H9 (cell line): Measurements from ENCODE around the gene TSPOAP1. TPM values are rescaled to one million over a fixed set of nuclear protein-coding genes. Genes with fewer than 3 reads are reported as not detected.

Experiments
- DNase-seq: peaks from one replicate; pipeline ENCODE4 v3.0.0-alpha.2; 2017
- H2AFZ ChIP-seq: one replicate; pipeline ENCODE4 v1.6.1; 2013; ENCODE audit warnings: mild to moderate bottlenecking, low read length, control low read depth, moderate library complexity
- H2AK5ac ChIP-seq: 2 replicates; pipeline ENCODE4 v1.6.1; 2013; ENCODE audit warnings: low read length, control low read depth, mixed read lengths; ENCODE audit not compliant: insufficient read length
- H2BK120ac ChIP-seq: one replicate; pipeline ENCODE4 v1.6.1; 2013; ENCODE audit warnings: low read depth, mild to moderate bottlenecking, low read length, control low read depth, inconsistent platforms; ENCODE audit not compliant: poor library complexity, severe bottlenecking
- H2BK12ac ChIP-seq: 2 replicates; pipeline ENCODE4 v1.6.1; 2013; ENCODE audit warnings: low read length, control low read depth, mixed read lengths, low read depth; ENCODE audit not compliant: insufficient read length
- H2BK15ac ChIP-seq: 2 replicates; pipeline ENCODE4 v1.6.1; 2013; ENCODE audit warnings: low read depth, low read length, control low read depth
- H2BK20ac ChIP-seq: one replicate; pipeline ENCODE4 v1.6.1; 2013; ENCODE audit warnings: low read depth, mild to moderate bottlenecking, low read length, control low read depth, inconsistent platforms; ENCODE audit not compliant: poor library complexity, severe bottlenecking
- H2BK5ac ChIP-seq: 2 replicates; pipeline ENCODE4 v1.6.1; 2013; ENCODE audit warnings: low read length, control low read depth, mixed read lengths; ENCODE audit not compliant: insufficient read length
- H3K14ac ChIP-seq: 2 replicates; pipeline ENCODE4 v1.6.1; 2013; ENCODE audit warnings: low read length, control low read depth; ENCODE audit not compliant: insufficient read depth
- H3K18ac ChIP-seq: 2 replicates; pipeline ENCODE4 v1.6.1; 2013; ENCODE audit warnings: low read depth, mild to moderate bottlenecking, mixed read lengths, low read length, control low read depth; ENCODE audit not compliant: insufficient read length
- H3K23ac ChIP-seq: 2 replicates; pipeline ENCODE4 v1.6.1; 2013; ENCODE audit warnings: low read length, control low read depth, mixed read lengths, low read depth; ENCODE audit not compliant: insufficient read length
- H3K23me2 ChIP-seq: 2 replicates; pipeline ENCODE4 v1.6.1; 2013; ENCODE audit warnings: low read depth, mild to moderate bottlenecking, mixed read lengths, low read length, control low read depth; ENCODE audit not compliant: insufficient read length, poor library complexity, severe bottlenecking
- H3K27ac ChIP-seq: 2 replicates; pipeline ENCODE4 v1.5.1; 2013; ENCODE audit warnings: low read length, control low read depth, mixed read lengths, low read depth; ENCODE audit not compliant: insufficient read length
- H3K27me3 ChIP-seq: 2 replicates; pipeline ENCODE4 v1.6.1; 2013; ENCODE audit warnings: low read length, control low read depth, inconsistent platforms; ENCODE audit not compliant: insufficient read depth
- H3K4ac ChIP-seq: 2 replicates; pipeline ENCODE4 v1.6.1; 2013; ENCODE audit warnings: low read depth, mild to moderate bottlenecking, control low read depth, inconsistent platforms, low read length, moderate library complexity
- H3K4me1 ChIP-seq: 2 replicates; pipeline ENCODE4 v1.6.1; 2013; ENCODE audit warnings: low read length, control low read depth, inconsistent platforms; ENCODE audit not compliant: insufficient read depth
- H3K4me2 ChIP-seq: 2 replicates; pipeline ENCODE4 v1.6.1; 2013; ENCODE audit warnings: low read length, control low read depth, mixed read lengths; ENCODE audit not compliant: insufficient read length, insufficient read depth
- H3K56ac ChIP-seq: 2 replicates; pipeline ENCODE4 v1.6.1; 2013; ENCODE audit warnings: low read depth, mild to moderate bottlenecking, mixed read lengths, low read length, control low read depth; ENCODE audit not compliant: insufficient read length
- H3K79me1 ChIP-seq: 2 replicates; pipeline ENCODE4 v1.6.1; 2013; ENCODE audit warnings: low read depth, mild to moderate bottlenecking, moderate library complexity, low read length, control low read depth, inconsistent platforms; ENCODE audit not compliant: insufficient read depth, poor library complexity, severe bottlenecking
- H3K79me2 ChIP-seq: 2 replicates; pipeline ENCODE4 v1.6.1; 2013; ENCODE audit warnings: low read length, control low read depth, inconsistent platforms; ENCODE audit not compliant: insufficient read depth
- H3K9ac ChIP-seq: 2 replicates; pipeline ENCODE4 v1.6.1; 2013; ENCODE audit warnings: low read length, control low read depth, mixed read lengths; ENCODE audit not compliant: insufficient read length; ENCODE audit errors: extremely low read depth
- H3K9me3 ChIP-seq: one replicate; pipeline ENCODE4 v1.6.1; 2013; ENCODE audit warnings: low read depth, low read length, inconsistent platforms; ENCODE audit not compliant: control insufficient read depth
- H3T11ph ChIP-seq: one replicate; pipeline ENCODE4 v1.6.1; 2013; ENCODE audit warnings: mild to moderate bottlenecking, low read length, control low read depth, inconsistent platforms
- H4K20me1 ChIP-seq: one replicate; pipeline ENCODE4 v1.6.1; 2013; ENCODE audit not compliant: control insufficient read depth, insufficient read length, insufficient read depth
- H4K5ac ChIP-seq: 2 replicates; pipeline ENCODE4 v1.6.1; 2013; ENCODE audit warnings: low read depth, mild to moderate bottlenecking, mixed read lengths, low read length, control low read depth; ENCODE audit not compliant: insufficient read length
- H4K8ac ChIP-seq: replicated peaks from 2 replicates; pipeline ENCODE4 v1.6.1; 2013; ENCODE audit warnings: low read length, control low read depth, mixed read lengths, low read depth; ENCODE audit not compliant: insufficient read length
- H4K91ac ChIP-seq: 2 replicates; pipeline ENCODE4 v1.6.1; 2013; ENCODE audit warnings: low read depth, mild to moderate bottlenecking, moderate library complexity, mixed read lengths, low read length, control low read depth; ENCODE audit not compliant: insufficient read length
- H3K27ac Mint-ChIP-seq, 3 experiments: 2 replicates in 2 of 3; 3 replicates in 1 of 3; pipeline ENCODE4 v1.8.0; 2020 to 2021; ENCODE audit warnings: mixed read lengths in 3 of 3, mild to moderate bottlenecking in 1 of 3, moderate library complexity in 1 of 3
- H3K27me3 Mint-ChIP-seq: 2 replicates; pipeline ENCODE4 v1.8.0; 2021; ENCODE audit warnings: low read depth, mild to moderate bottlenecking, moderate library complexity, mixed read lengths
- H3K36me3 Mint-ChIP-seq, 3 experiments: 2 replicates in 2 of 3; 3 replicates in 1 of 3; pipeline ENCODE4 v1.8.0; 2020 to 2021; ENCODE audit warnings: low read depth in 3 of 3, mixed read lengths in 3 of 3; ENCODE audit not compliant: insufficient read depth in 1 of 3
- H3K4me1 Mint-ChIP-seq, 2 experiments: 2 replicates each; pipeline ENCODE4 v1.8.0; 2020; ENCODE audit warnings: mixed read lengths in 2 of 2
- H3K4me3 Mint-ChIP-seq, 2 experiments: 2 replicates in 1 of 2; 3 replicates in 1 of 2; pipeline ENCODE4 v1.8.0; 2020 to 2021; ENCODE audit warnings: mild to moderate bottlenecking in 2 of 2, mixed read lengths in 2 of 2, moderate library complexity in 1 of 2
- H3K9me3 Mint-ChIP-seq, 2 experiments: 2 replicates in 1 of 2; 3 replicates in 1 of 2; pipeline ENCODE4 v1.8.0; 2020; ENCODE audit warnings: mild to moderate bottlenecking in 2 of 2, mixed read lengths in 2 of 2, moderate library complexity in 1 of 2
- WGBS: extraction: QIAGEN DNeasy Blood & Tissue Kit; methylation state at CpG from one replicate; pipeline ENCODE4 v1.1.7; 2013; ENCODE audit warnings: missing lambda C conversion rate, low lambda C conversion rate, mixed read lengths; ENCODE audit not compliant: insufficient read length; ENCODE audit errors: extremely low coverage; 5-methylcytosine and 5-hydroxymethylcytosine counted together
- total RNA-seq: library from RNA; stranded (reverse); gene quantifications from 2 replicates; pipeline ENCODE4 v1.2.1, GENCODE V29; 2021
- TF ChIP-seq, protein P1 (sequence below): fragments of 200-600 bp; sonication (generic); conservative IDR thresholded peaks from 3 replicates; pipeline ENCODE4 v1.8.0; 2021; ENCODE audit warnings: antibody characterized with exemption, mild to moderate bottlenecking

Gene TSPOAP1
- total RNA-seq, 1 experiment from 2014 or later: 17.3 TPM

DNA sequence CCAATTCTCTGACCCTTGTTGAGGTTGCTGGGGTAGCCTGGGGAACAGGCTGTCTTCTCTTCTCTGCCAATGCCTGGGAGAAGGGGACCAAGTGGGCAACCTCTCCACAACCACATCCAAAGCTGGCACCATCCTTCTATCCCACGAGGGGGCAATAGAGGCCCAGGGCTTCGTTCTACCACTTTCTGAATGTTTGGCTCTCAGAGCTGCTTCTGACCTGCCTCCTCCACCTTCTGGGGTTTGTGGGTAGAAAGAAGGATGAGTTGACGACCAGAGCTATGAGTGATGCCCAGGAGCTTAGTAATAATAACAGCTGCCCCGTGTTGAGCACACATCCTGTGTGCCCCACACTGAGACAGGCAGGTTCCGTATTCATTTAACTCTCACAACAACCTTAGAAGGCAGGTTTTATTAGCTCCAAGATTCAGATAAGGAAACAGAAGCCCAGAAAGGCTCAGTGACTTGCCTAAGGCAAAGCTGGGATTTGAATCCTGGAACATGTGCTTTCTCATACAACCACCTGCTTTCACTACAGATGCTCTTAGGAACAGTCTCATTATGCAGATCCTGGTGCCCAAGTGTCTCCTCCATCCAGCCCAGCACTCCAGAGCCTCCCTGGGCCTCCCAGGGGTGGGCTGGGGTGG lies 11.1 kb downstream of the TSPOAP1 start:
- Mint-ChIP-seq H3K4me1 (peaks cover 3 to 9% of the 10 kb centered on the region in 2 experiments; a peak in 3 of 4 replicates), H3K9me3 (no peaks in the 10 kb centered on the region)
- no peaks in the 10 kb centered on the region for H3K9me3 ChIP-seq

More for the DNA sequence above, 11.1 kb downstream of the TSPOAP1 start:
- no peak overlapping the region for H3K9ac ChIP-seq
- no peak overlapping the region for H4K5ac ChIP-seq
- no peak overlapping the region for H2BK15ac ChIP-seq
- no peaks in the 10 kb centered on the region for H3K4me1 ChIP-seq
- H3K4ac ChIP-seq: no peak overlapping the region
- H2BK20ac ChIP-seq: no peak overlapping the region
- no peaks in the 10 kb centered on the region for H3K27me3 ChIP-seq
- no peak overlapping the region for H3K23ac ChIP-seq
- H4K8ac ChIP-seq: no peak overlapping the region
- no peak overlapping the region for H2AFZ ChIP-seq
- H3K14ac ChIP-seq: no peak overlapping the region
- no peak overlapping the region for H3K4me3 Mint-ChIP-seq
- peaks cover 29% of the 10 kb centered on the region for H3K27me3 Mint-ChIP-seq
- H2BK12ac ChIP-seq: no peak overlapping the region
- TF ChIP-seq, protein P1, sequence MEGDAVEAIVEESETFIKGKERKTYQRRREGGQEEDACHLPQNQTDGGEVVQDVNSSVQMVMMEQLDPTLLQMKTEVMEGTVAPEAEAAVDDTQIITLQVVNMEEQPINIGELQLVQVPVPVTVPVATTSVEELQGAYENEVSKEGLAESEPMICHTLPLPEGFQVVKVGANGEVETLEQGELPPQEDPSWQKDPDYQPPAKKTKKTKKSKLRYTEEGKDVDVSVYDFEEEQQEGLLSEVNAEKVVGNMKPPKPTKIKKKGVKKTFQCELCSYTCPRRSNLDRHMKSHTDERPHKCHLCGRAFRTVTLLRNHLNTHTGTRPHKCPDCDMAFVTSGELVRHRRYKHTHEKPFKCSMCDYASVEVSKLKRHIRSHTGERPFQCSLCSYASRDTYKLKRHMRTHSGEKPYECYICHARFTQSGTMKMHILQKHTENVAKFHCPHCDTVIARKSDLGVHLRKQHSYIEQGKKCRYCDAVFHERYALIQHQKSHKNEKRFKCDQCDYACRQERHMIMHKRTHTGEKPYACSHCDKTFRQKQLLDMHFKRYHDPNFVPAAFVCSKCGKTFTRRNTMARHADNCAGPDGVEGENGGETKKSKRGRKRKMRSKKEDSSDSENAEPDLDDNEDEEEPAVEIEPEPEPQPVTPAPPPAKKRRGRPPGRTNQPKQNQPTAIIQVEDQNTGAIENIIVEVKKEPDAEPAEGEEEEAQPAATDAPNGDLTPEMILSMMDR: peak; percentile 81
- no peak overlapping the region for H3K4me2 ChIP-seq
- no peak overlapping the region for H2AK5ac ChIP-seq
- H3T11ph ChIP-seq: no peak overlapping the region
- DNase-seq: peak; percentile 83
- WGBS: no CpG with 5 or more reads among the region's 5 CpGs
- H3K27ac Mint-ChIP-seq: no peak overlapping the region
- H2BK120ac ChIP-seq: no peak overlapping the region
- H3K79me1 ChIP-seq: no peaks in the 10 kb centered on the region
- H3K79me2 ChIP-seq: no peaks in the 10 kb centered on the region
- no peak overlapping the region for H3K18ac ChIP-seq
- H3K36me3 Mint-ChIP-seq: peaks cover 0 to 13% (median 2%) of the 10 kb centered on the region in 3 experiments; a peak in 5 of 7 replicates
- no peak overlapping the region for H2BK5ac ChIP-seq
- H3K27ac ChIP-seq: no peak overlapping the region
- no peaks in the 10 kb centered on the region for H4K20me1 ChIP-seq
- H3K23me2 ChIP-seq: peaks cover 3% of the 10 kb centered on the region
- H3K56ac ChIP-seq: no peak overlapping the region
- H4K91ac ChIP-seq: no peak overlapping the region
